ENCODE results near the gene CPNE4.

DNA sequence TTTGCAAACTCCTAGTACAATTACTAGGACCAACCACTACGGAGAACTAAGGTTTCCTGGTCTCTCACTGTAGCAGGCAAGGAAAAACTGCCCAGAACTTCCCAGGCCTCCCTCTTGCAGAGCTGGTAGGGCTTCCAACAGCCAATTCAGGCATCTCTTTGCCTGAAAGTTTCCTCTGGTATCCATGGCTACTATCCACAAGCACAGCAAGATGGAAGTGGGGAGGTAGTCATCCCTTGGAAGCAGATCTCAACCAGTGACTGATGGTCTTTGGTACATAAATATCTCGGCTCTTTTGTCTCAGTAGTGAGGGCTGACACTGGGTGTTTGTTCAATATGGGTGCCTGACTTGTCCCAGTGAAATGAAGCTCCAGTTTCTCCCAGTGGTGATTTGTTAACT, 330.7 kb downstream of the CPNE4 start:
- TF ChIP-seq POLR2A (IDR thresholded peaks at IDR 0.05; ENCODE audit: low read length) (no peak), GATA1 (IDR thresholded peaks at IDR 0.05; ENCODE audit: low read depth, low read length) (no peak)

All from erythroblast (primary cell).